ENCODE results near the gene HLA-DQA2. TPM values are rescaled to one million over a fixed set of nuclear protein-coding genes. Genes with fewer than 3 reads are reported as not detected.
A peak's percentile ranks its signal among the peaks of the same experiment; 100 is the strongest.
"Not testable (repeated sequence)": the region's sequence is repeated elsewhere in the genome, so short reads cannot be mapped to it uniquely, and the experiment has no call there.

The HLA-DQA2 gene
- total RNA-seq: 10 to 100 TPM in 1 of 2 donors, 1 to 10 TPM in 1; 2.2 to 18.5 TPM
- polyA plus RNA-seq: not detected
- long read RNA-seq, donor 1: 0 reads
- long read RNA-seq, donor 2, partial matches to known transcripts: 0 of 1 reads
- long read RNA-seq, donor 2, other reads (novel, unspliced or antisense): 1 of 1 reads

GRCh38 chr6:32741031-32741960, at the start of gene HLA-DQA2:
HLA-DQA2 (plus strand) TSS chr6:32741391; CDS start chr6:32741444, 53 bp downstream.
- H3K4me3 ChIP-seq (ENCODE audit: low read length in 2 of 2): no peak within 1 kb of the TSS
- intact Hi-C loops (cut with DNase I): no loop called here
- H3K36me3 ChIP-seq (ENCODE audit: control insufficient read depth in 1 of 2, insufficient read depth in 2 of 2, low read length in 1 of 2): no peaks in the 10 kb centered on the region
- WGBS, 2 donors: 66% methylated on average over 7 of the region's 7 CpGs
- H3K4me1 ChIP-seq (ENCODE audit: control insufficient read depth in 1 of 2, insufficient read depth in 2 of 2, low read length in 2 of 2): no peaks in the 10 kb centered on the region
- peaks cover 1% of the 10 kb centered on the region for H3K9me3 ChIP-seq (ENCODE audit: control insufficient read depth, low read length)
- H3K27ac ChIP-seq (ENCODE audit: low read depth in 1 of 2, low read length in 2 of 2): no peak within 1 kb of the TSS
- DNase-seq (no peak), ATAC-seq (ENCODE audit: low FRiP score) (no peak)
- peaks cover 0 to 2% of the 10 kb centered on the region in 2 donors for H3K27me3 ChIP-seq (ENCODE audit: control insufficient read depth in 1 of 2, insufficient read depth in 2 of 2, low read length in 1 of 2)

GRCh38 chr6:32692019-32692418, 49.2 kb upstream of the HLA-DQA2 start:
- 0% methylated on average over 1 of the region's 1 CpG for WGBS, 2 donors
- intact Hi-C loops (cut with DNase I): no loop called here
- no peak for ATAC-seq (ENCODE audit: low FRiP score)
- Histone ChIP-seq H3K9me3 (ENCODE audit: control insufficient read depth, low read length) (no peaks in the 10 kb centered on the region), H3K27ac (ENCODE audit: low read depth in 1 of 2, low read length in 2 of 2) (no peak overlapping the region), H3K4me1 (ENCODE audit: control insufficient read depth in 1 of 2, insufficient read depth in 2 of 2, low read length in 2 of 2) (no peaks in the 10 kb centered on the region), H3K4me3 (ENCODE audit: low read length in 2 of 2) (no peak overlapping the region), H3K27me3 (ENCODE audit: control insufficient read depth in 1 of 2, insufficient read depth in 2 of 2, low read length in 1 of 2) (no peaks in the 10 kb centered on the region), H3K36me3 (ENCODE audit: control insufficient read depth in 1 of 2, insufficient read depth in 2 of 2, low read length in 1 of 2) (no peaks in the 10 kb centered on the region)
- DNase-seq: no peak

- ATAC-seq (ENCODE audit: low FRiP score): no peak
- 80 to 81% methylated on average over 1 of the region's 1 CpG for WGBS, 2 donors
- intact Hi-C loops (cut with DNase I): no loop called here
- no peaks in the 10 kb centered on the region for H3K9me3 ChIP-seq (ENCODE audit: control insufficient read depth, low read length)
- H3K4me1 ChIP-seq (ENCODE audit: control insufficient read depth in 1 of 2, insufficient read depth in 2 of 2, low read length in 2 of 2): no peaks in the 10 kb centered on the region
- no peaks in the 10 kb centered on the region for H3K36me3 ChIP-seq (ENCODE audit: control insufficient read depth in 1 of 2, insufficient read depth in 2 of 2, low read length in 1 of 2)
- no peak overlapping the region for H3K4me3 ChIP-seq (ENCODE audit: low read length in 2 of 2)
- no peaks in the 10 kb centered on the region for H3K27me3 ChIP-seq (ENCODE audit: control insufficient read depth in 1 of 2, insufficient read depth in 2 of 2, low read length in 1 of 2)
- H3K27ac ChIP-seq (ENCODE audit: low read depth in 1 of 2, low read length in 2 of 2): no peak overlapping the region
- DNase-seq: no peak
Observed at GRCh38 chr6:32697031-32697430, 44.2 kb upstream of the HLA-DQA2 start.

- Histone ChIP-seq H3K27me3 (ENCODE audit: control insufficient read depth in 1 of 2, insufficient read depth in 2 of 2, low read length in 1 of 2) (no peaks in the 10 kb centered on the region), H3K4me1 (ENCODE audit: control insufficient read depth in 1 of 2, insufficient read depth in 2 of 2, low read length in 2 of 2) (no peaks in the 10 kb centered on the region), H3K9me3 (ENCODE audit: control insufficient read depth, low read length) (no peaks in the 10 kb centered on the region), H3K36me3 (ENCODE audit: control insufficient read depth in 1 of 2, insufficient read depth in 2 of 2, low read length in 1 of 2) (no peaks in the 10 kb centered on the region), H3K4me3 (ENCODE audit: low read length in 2 of 2) (no peak overlapping the region), H3K27ac (ENCODE audit: low read depth in 1 of 2, low read length in 2 of 2) (no peak overlapping the region)
- no peak for DNase-seq
- intact Hi-C loops (cut with DNase I): loop anchor here (5.0 kb wide), 3 partner anchors 268 to 288 kb away; no protein-coding TSS in a partner anchor
- WGBS, 2 donors: 18 to 23% methylated on average over 6 of the region's 6 CpGs
- peak; percentile 78 for ATAC-seq (ENCODE audit: low FRiP score)
Observed at GRCh38 chr6:32700391-32701040, 40.7 kb upstream of the HLA-DQA2 start.

GRCh38 chr6:32703347-32703746, 37.8 kb upstream of the HLA-DQA2 start:
- DNase-seq (no peak), ATAC-seq (ENCODE audit: low FRiP score) (no peak)
- no peaks in the 10 kb centered on the region for H3K36me3 ChIP-seq (ENCODE audit: control insufficient read depth in 1 of 2, insufficient read depth in 2 of 2, low read length in 1 of 2)
- H3K9me3 ChIP-seq (ENCODE audit: control insufficient read depth, low read length): peaks cover 2% of the 10 kb centered on the region
- no peaks in the 10 kb centered on the region for H3K4me1 ChIP-seq (ENCODE audit: control insufficient read depth in 1 of 2, insufficient read depth in 2 of 2, low read length in 2 of 2)
- WGBS, 2 donors: 50 to 59% methylated on average over 4 of the region's 4 CpGs
- no peak overlapping the region for H3K4me3 ChIP-seq (ENCODE audit: low read length in 2 of 2)
- no peaks in the 10 kb centered on the region for H3K27me3 ChIP-seq (ENCODE audit: control insufficient read depth in 1 of 2, insufficient read depth in 2 of 2, low read length in 1 of 2)
- intact Hi-C loops (cut with DNase I): loop anchor here (5.0 kb wide), 3 partner anchors 271 to 291 kb away; no protein-coding TSS in a partner anchor
- H3K27ac ChIP-seq (ENCODE audit: low read depth in 1 of 2, low read length in 2 of 2): no peak overlapping the region

- DNase-seq; H3K36me3 ChIP-seq (ENCODE audit: control insufficient read depth in 1 of 2, insufficient read depth in 2 of 2, low read length in 1 of 2); H3K4me3 ChIP-seq (ENCODE audit: low read length in 2 of 2); H3K4me1 ChIP-seq (ENCODE audit: control insufficient read depth in 1 of 2, insufficient read depth in 2 of 2, low read length in 2 of 2); intact Hi-C loops (cut with DNase I); H3K27ac ChIP-seq (ENCODE audit: low read depth in 1 of 2, low read length in 2 of 2); ATAC-seq (ENCODE audit: low FRiP score); H3K9me3 ChIP-seq (ENCODE audit: control insufficient read depth, low read length); H3K27me3 ChIP-seq (ENCODE audit: control insufficient read depth in 1 of 2, insufficient read depth in 2 of 2, low read length in 1 of 2): not testable (repeated sequence)
- WGBS, 2 donors: 81 to 89% methylated on average over 3 of the region's 3 CpGs
Observed at GRCh38 chr6:32705164-32705563, 36.0 kb upstream of the HLA-DQA2 start.

- H3K9me3 ChIP-seq (ENCODE audit: control insufficient read depth, low read length): peaks cover 2% of the 10 kb centered on the region
- no peaks in the 10 kb centered on the region for H3K36me3 ChIP-seq (ENCODE audit: control insufficient read depth in 1 of 2, insufficient read depth in 2 of 2, low read length in 1 of 2)
- no peak overlapping the region for H3K4me3 ChIP-seq (ENCODE audit: low read length in 2 of 2)
- no peak overlapping the region for H3K27ac ChIP-seq (ENCODE audit: low read depth in 1 of 2, low read length in 2 of 2)
- DNase-seq: no peak
- H3K27me3 ChIP-seq (ENCODE audit: control insufficient read depth in 1 of 2, insufficient read depth in 2 of 2, low read length in 1 of 2): no peaks in the 10 kb centered on the region
- intact Hi-C loops (cut with DNase I): no loop called here
- no peaks in the 10 kb centered on the region for H3K4me1 ChIP-seq (ENCODE audit: control insufficient read depth in 1 of 2, insufficient read depth in 2 of 2, low read length in 2 of 2)
- no peak for ATAC-seq (ENCODE audit: low FRiP score)
Observed at GRCh38 chr6:32709625-32710024, 31.6 kb upstream of the HLA-DQA2 start.

GRCh38 chr6:32713241-32713640, 27.9 kb upstream of the HLA-DQA2 start:
- H3K9me3 ChIP-seq (ENCODE audit: control insufficient read depth, low read length): no peaks in the 10 kb centered on the region

More at GRCh38 chr6:32713241-32713640, 27.9 kb upstream of the HLA-DQA2 start:
- ATAC-seq (ENCODE audit: low FRiP score) (no peak), DNase-seq (no peak)
- intact Hi-C loops (cut with DNase I): no loop called here
- Histone ChIP-seq H3K27ac (ENCODE audit: low read depth in 1 of 2, low read length in 2 of 2) (no peak overlapping the region), H3K36me3 (ENCODE audit: control insufficient read depth in 1 of 2, insufficient read depth in 2 of 2, low read length in 1 of 2) (no peaks in the 10 kb centered on the region), H3K4me1 (ENCODE audit: control insufficient read depth in 1 of 2, insufficient read depth in 2 of 2, low read length in 2 of 2) (no peaks in the 10 kb centered on the region), H3K27me3 (ENCODE audit: control insufficient read depth in 1 of 2, insufficient read depth in 2 of 2, low read length in 1 of 2) (no peaks in the 10 kb centered on the region), H3K4me3 (ENCODE audit: low read length in 2 of 2) (no peak overlapping the region)

Measured in aorta (tissue), 5 donors.